ENCODE data around the gene ZFY. TPM values are rescaled to one million over a fixed set of nuclear protein-coding genes. Genes with fewer than 3 reads are reported as not detected.

ZFY gene
- total and polyA plus RNA-seq, 10 of the 15 experiments (the other 5 are each of a cell fraction or from before 2014, with no cell fraction given), result not detected

DNA sequence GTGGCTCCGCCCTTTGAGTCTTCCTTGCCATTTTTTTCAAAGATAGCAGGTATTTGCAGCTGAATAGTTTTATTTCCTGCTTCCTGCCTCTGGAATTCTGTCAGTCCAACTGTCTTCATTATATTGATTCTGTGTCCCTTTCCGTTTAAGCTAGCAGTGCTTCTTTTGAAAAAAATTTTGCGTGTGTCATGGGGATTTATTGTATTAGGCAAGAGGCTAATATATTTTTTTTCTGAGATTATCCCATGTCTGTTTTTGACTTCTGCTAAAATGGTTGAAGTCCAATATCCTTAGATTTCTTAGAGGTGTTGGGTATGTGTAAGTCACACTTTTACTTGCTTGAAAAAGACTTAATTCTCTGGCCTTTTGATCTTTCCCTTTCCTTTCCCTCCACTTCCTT is 20.4 kb downstream of the ZFY start:
- RAD21 ChIA-PET (ENCODE audit: unreplicated experiment), result no interaction called here
- Histone ChIP-seq H3K4me3 (no peak overlapping the region), H3K9ac (ENCODE audit: control insufficient read depth, insufficient read depth, low read length) (no peak overlapping the region), H3K27me3 (replicated peaks in 1 of 2; ENCODE audit: control insufficient read depth in 2 of 2, insufficient read depth in 2 of 2, low read length in 1 of 2) (no peaks in the 10 kb centered on the region), H3K9me3 (replicated peaks; ENCODE audit: control insufficient read depth, insufficient read depth, low read length) (no peaks in the 10 kb centered on the region), H3K4me2 (ENCODE audit: control insufficient read depth, insufficient read depth) (no peak overlapping the region), H3K79me2 (ENCODE audit: control insufficient read depth, insufficient read depth, low read length) (no peaks in the 10 kb centered on the region), H3K4me1 (ENCODE audit: control insufficient read depth, insufficient read depth, low read length) (no peaks in the 10 kb centered on the region), H3K27ac (ENCODE audit: control insufficient read depth, insufficient read depth) (no peak overlapping the region), H4K20me1 (ENCODE audit: control insufficient read depth, insufficient read depth) (no peaks in the 10 kb centered on the region), H2AFZ (ENCODE audit: control insufficient read depth, low read depth, low read length) (no peak overlapping the region), H3K36me3 (ENCODE audit: control insufficient read depth in 2 of 2, insufficient read depth in 2 of 2, low read length in 1 of 2) (no peaks in the 10 kb centered on the region)
- WGBS (ENCODE audit: insufficient coverage, insufficient replicate concordance, low lambda C conversion rate, missing lambda C conversion rate), result no CpG with 5 or more reads among the region's 3 CpGs
- FAIRE-seq, result no peak
- ATAC-seq, result no peak
- POLR2A ChIA-PET, result no interaction called here
- intact Hi-C loops (cut with micrococcal nuclease; ENCODE audit: unreplicated experiment) (no loop called here), in situ Hi-C loops (cut with MboI) (no loop called here)
- SMC1A ChIA-PET (ENCODE audit: uncharacterized antibody, unreplicated experiment), result no interaction called here
- no TSS peak for BruUV-seq (replicated peaks)
- CTCF ChIA-PET, result no interaction called here
- no peak for DNase-seq (ENCODE audit: low read depth, low spot score)
- no peak for TF ChIP-seq TCF3 (IDR thresholded peaks at IDR 0.05; ENCODE audit: borderline replicate concordance, insufficient read depth, low read depth, low read length)
- TF ChIP-seq, protein P1, sequence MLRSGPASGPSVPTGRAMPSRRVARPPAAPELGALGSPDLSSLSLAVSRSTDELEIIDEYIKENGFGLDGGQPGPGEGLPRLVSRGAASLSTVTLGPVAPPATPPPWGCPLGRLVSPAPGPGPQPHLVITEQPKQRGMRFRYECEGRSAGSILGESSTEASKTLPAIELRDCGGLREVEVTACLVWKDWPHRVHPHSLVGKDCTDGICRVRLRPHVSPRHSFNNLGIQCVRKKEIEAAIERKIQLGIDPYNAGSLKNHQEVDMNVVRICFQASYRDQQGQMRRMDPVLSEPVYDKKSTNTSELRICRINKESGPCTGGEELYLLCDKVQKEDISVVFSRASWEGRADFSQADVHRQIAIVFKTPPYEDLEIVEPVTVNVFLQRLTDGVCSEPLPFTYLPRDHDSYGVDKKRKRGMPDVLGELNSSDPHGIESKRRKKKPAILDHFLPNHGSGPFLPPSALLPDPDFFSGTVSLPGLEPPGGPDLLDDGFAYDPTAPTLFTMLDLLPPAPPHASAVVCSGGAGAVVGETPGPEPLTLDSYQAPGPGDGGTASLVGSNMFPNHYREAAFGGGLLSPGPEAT (IDR thresholded peaks at IDR 0.05; ENCODE audit: low read depth), result no peak
- TF ChIP-seq TBL1XR1 (IDR thresholded peaks at IDR 0.05; ENCODE audit: low read depth, low read length), result no peak
- no peak for TF ChIP-seq RUNX3 (IDR thresholded peaks at IDR 0.05; ENCODE audit: low read length)
- no peak for TF ChIP-seq SIN3A (IDR thresholded peaks at IDR 0.05; ENCODE audit: low read depth, low read length)
- TF ChIP-seq, protein P2, sequence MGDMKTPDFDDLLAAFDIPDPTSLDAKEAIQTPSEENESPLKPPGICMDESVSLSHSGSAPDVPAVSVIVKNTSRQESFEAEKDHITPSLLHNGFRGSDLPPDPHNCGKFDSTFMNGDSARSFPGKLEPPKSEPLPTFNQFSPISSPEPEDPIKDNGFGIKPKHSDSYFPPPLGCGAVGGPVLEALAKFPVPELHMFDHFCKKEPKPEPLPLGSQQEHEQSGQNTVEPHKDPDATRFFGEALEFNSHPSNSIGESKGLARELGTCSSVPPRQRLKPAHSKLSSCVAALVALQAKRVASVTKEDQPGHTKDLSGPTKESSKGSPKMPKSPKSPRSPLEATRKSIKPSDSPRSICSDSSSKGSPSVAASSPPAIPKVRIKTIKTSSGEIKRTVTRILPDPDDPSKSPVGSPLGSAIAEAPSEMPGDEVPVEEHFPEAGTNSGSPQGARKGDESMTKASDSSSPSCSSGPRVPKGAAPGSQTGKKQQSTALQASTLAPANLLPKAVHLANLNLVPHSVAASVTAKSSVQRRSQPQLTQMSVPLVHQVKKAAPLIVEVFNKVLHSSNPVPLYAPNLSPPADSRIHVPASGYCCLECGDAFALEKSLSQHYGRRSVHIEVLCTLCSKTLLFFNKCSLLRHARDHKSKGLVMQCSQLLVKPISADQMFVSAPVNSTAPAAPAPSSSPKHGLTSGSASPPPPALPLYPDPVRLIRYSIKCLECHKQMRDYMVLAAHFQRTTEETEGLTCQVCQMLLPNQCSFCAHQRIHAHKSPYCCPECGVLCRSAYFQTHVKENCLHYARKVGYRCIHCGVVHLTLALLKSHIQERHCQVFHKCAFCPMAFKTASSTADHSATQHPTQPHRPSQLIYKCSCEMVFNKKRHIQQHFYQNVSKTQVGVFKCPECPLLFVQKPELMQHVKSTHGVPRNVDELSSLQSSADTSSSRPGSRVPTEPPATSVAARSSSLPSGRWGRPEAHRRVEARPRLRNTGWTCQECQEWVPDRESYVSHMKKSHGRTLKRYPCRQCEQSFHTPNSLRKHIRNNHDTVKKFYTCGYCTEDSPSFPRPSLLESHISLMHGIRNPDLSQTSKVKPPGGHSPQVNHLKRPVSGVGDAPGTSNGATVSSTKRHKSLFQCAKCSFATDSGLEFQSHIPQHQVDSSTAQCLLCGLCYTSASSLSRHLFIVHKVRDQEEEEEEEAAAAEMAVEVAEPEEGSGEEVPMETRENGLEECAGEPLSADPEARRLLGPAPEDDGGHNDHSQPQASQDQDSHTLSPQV (IDR thresholded peaks at IDR 0.05), result no peak
- TF ChIP-seq IRF4 (IDR thresholded peaks at IDR 0.05; ENCODE audit: low read depth, low read length), result no peak
